ENCODE results near the gene PDS5B. TPM values are rescaled to one million over a fixed set of nuclear protein-coding genes. Genes with fewer than 3 reads are reported as not detected.

PDS5B gene
- total RNA-seq, 1 experiment from 2014 or later, result 25.4 TPM

DNA sequence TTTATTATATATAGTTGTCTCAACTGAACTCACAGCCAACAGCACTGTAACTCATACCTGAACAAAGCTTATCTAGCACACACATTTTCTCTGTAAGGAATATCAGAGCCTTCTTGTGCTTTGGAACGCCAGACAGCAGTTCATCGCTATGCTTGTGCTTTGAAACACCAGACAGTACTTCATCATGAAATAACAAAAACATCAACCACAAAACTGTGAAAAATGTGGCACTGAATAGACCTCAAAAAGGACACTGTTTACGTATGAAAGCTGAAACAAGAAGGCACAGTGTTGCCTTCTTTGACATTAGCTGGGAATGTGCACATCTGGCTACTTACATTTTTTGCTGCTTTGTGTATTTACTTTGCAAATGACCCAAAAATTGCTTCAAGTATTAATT is 160.2 kb downstream of the PDS5B start:
- Mint-ChIP-seq H3K9me3 (ENCODE audit: unreplicated experiment) (no peaks in the 10 kb centered on the region), H3K4me3 (ENCODE audit: unreplicated experiment) (no peak overlapping the region), H3K27ac (ENCODE audit: low read depth, unreplicated experiment) (no peak overlapping the region), H3K27me3 (ENCODE audit: insufficient read depth, unreplicated experiment) (no peaks in the 10 kb centered on the region), H3K4me1 (ENCODE audit: insufficient read depth, unreplicated experiment) (no peaks in the 10 kb centered on the region), H3K36me3 (ENCODE audit: insufficient read depth, unreplicated experiment) (peaks cover 34% of the 10 kb centered on the region)
- intact Hi-C loops (cut with micrococcal nuclease), result no loop called here
- ChIA-PET POLR2A (interaction anchor here (1.2 kb wide), 1 partner anchor 9 kb away, joined by 3 read pairs; no protein-coding TSS in a partner anchor), CTCF (no interaction called here)
- TF ChIP-seq, protein P1, sequence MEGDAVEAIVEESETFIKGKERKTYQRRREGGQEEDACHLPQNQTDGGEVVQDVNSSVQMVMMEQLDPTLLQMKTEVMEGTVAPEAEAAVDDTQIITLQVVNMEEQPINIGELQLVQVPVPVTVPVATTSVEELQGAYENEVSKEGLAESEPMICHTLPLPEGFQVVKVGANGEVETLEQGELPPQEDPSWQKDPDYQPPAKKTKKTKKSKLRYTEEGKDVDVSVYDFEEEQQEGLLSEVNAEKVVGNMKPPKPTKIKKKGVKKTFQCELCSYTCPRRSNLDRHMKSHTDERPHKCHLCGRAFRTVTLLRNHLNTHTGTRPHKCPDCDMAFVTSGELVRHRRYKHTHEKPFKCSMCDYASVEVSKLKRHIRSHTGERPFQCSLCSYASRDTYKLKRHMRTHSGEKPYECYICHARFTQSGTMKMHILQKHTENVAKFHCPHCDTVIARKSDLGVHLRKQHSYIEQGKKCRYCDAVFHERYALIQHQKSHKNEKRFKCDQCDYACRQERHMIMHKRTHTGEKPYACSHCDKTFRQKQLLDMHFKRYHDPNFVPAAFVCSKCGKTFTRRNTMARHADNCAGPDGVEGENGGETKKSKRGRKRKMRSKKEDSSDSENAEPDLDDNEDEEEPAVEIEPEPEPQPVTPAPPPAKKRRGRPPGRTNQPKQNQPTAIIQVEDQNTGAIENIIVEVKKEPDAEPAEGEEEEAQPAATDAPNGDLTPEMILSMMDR (IDR thresholded peaks at IDR 0.05; ENCODE audit: unreplicated experiment), result no peak
- no TSS peak for BruUV-seq (replicated peaks)
- DNase-seq (ENCODE audit: unreplicated experiment), result no peak

DNA sequence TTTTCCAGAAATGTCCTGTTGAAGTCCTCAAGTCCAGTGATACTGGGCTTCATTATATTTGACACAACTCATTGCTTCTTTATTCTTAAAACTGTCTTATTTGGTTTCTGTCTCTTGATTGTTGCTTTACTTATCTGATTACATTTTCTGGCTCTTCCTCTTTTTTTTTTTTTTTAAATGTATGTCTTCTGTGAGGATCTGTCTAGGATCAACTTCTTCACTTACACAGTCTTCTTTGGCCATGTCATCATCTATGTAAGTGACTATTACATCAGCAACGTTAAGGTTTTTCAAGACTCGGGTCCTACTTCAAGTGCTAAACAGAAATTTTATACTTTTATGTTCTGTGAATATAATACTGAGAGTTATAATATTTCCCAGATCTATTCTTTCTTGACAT is 162.1 kb downstream of the PDS5B start:
- no TSS peak for BruUV-seq (replicated peaks)
- TF ChIP-seq, protein P1 (IDR thresholded peaks at IDR 0.05; ENCODE audit: unreplicated experiment), result no peak
- no peaks in the 10 kb centered on the region for H3K27me3 Mint-ChIP-seq (ENCODE audit: insufficient read depth, unreplicated experiment)
- no peak overlapping the region for H3K4me3 Mint-ChIP-seq (ENCODE audit: unreplicated experiment)
- H3K4me1 Mint-ChIP-seq (ENCODE audit: insufficient read depth, unreplicated experiment), result no peaks in the 10 kb centered on the region
- POLR2A ChIA-PET, result no interaction called here
- H3K36me3 Mint-ChIP-seq (ENCODE audit: insufficient read depth, unreplicated experiment), result peaks cover 36% of the 10 kb centered on the region
- intact Hi-C loops (cut with micrococcal nuclease), result no loop called here
- peak overlapping the region; percentile 7 for H3K27ac Mint-ChIP-seq (ENCODE audit: low read depth, unreplicated experiment)
- DNase-seq (ENCODE audit: unreplicated experiment), result no peak
- no peaks in the 10 kb centered on the region for H3K9me3 Mint-ChIP-seq (ENCODE audit: unreplicated experiment)
- CTCF ChIA-PET, result no interaction called here

DNA sequence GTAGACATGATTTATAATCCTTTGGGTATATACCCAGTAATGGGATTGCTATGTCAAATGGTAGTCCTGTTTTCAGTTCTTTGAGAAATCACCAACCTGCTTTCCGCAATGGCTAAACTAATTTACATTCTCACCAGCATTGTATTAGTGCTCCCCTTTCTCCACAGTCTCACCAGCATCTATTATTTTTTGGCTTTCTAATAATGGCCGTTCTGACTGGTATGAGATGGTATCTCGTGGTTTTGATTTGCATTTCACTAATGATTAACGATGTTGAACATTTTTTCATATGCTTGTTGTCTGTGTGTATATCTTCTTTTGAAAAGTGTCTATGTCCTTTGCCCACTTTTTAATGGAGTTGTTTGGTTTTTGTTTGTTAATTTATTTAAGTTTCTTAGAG is 165.1 kb downstream of the PDS5B start:
- TF ChIP-seq, protein P1 (IDR thresholded peaks at IDR 0.05; ENCODE audit: unreplicated experiment), result no peak
- intact Hi-C loops (cut with micrococcal nuclease), result no loop called here
- no peak for DNase-seq (ENCODE audit: unreplicated experiment)
- H3K9me3 Mint-ChIP-seq (ENCODE audit: unreplicated experiment), result no peaks in the 10 kb centered on the region
- H3K4me3 Mint-ChIP-seq (ENCODE audit: unreplicated experiment), result no peak overlapping the region
- no peaks in the 10 kb centered on the region for H3K27me3 Mint-ChIP-seq (ENCODE audit: insufficient read depth, unreplicated experiment)
- no peaks in the 10 kb centered on the region for H3K4me1 Mint-ChIP-seq (ENCODE audit: insufficient read depth, unreplicated experiment)
- BruUV-seq (replicated peaks), result no TSS peak
- POLR2A ChIA-PET, result no interaction called here
- no peak overlapping the region for H3K27ac Mint-ChIP-seq (ENCODE audit: low read depth, unreplicated experiment)
- peaks cover 52% of the 10 kb centered on the region for H3K36me3 Mint-ChIP-seq (ENCODE audit: insufficient read depth, unreplicated experiment)
- CTCF ChIA-PET, result interaction anchor here (0.6 to 0.9 kb wide), 2 partner anchors 14 to 16 kb away, joined by 3 to 4 read pairs; no protein-coding TSS in a partner anchor

DNA sequence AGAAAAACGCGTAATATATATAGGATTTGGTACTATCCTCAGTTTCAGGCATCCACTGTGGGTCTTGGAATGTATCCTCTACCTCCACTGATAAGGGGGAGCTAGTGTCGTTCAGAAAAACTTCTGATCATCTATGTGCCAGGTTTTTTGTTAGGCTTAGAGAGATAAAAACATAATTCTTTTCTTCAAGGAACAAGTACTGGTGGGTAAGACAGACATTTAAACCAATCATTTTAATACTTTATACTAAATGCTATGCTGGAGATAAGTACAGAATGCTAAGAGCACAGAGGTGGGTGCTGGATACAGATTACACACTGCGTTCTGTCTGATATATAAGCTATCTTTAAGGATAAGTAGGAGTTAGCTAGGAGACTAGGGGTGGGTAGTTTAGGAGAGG is 166.1 kb downstream of the PDS5B start:
- H3K27ac Mint-ChIP-seq (ENCODE audit: low read depth, unreplicated experiment), result no peak overlapping the region
- no peak overlapping the region for H3K4me3 Mint-ChIP-seq (ENCODE audit: unreplicated experiment)
- H3K27me3 Mint-ChIP-seq (ENCODE audit: insufficient read depth, unreplicated experiment), result no peaks in the 10 kb centered on the region
- TF ChIP-seq, protein P1 (IDR thresholded peaks at IDR 0.05; ENCODE audit: unreplicated experiment), result no peak
- ChIA-PET CTCF (no interaction called here), POLR2A (no interaction called here)
- intact Hi-C loops (cut with micrococcal nuclease), result no loop called here
- no peak for DNase-seq (ENCODE audit: unreplicated experiment)
- no TSS peak for BruUV-seq (replicated peaks)
- no peaks in the 10 kb centered on the region for H3K4me1 Mint-ChIP-seq (ENCODE audit: insufficient read depth, unreplicated experiment)
- peaks cover 47% of the 10 kb centered on the region for H3K36me3 Mint-ChIP-seq (ENCODE audit: insufficient read depth, unreplicated experiment)
- H3K9me3 Mint-ChIP-seq (ENCODE audit: unreplicated experiment), result no peaks in the 10 kb centered on the region
